GF-D8 (cell line): ENCODE data around the gene SIX1.

ENCODE experiments used
- DNase-seq: peaks from one replicate; lab custom pipeline; 2025; lab: John Stamatoyannopoulos, UW

Gene SIX1

DNA sequence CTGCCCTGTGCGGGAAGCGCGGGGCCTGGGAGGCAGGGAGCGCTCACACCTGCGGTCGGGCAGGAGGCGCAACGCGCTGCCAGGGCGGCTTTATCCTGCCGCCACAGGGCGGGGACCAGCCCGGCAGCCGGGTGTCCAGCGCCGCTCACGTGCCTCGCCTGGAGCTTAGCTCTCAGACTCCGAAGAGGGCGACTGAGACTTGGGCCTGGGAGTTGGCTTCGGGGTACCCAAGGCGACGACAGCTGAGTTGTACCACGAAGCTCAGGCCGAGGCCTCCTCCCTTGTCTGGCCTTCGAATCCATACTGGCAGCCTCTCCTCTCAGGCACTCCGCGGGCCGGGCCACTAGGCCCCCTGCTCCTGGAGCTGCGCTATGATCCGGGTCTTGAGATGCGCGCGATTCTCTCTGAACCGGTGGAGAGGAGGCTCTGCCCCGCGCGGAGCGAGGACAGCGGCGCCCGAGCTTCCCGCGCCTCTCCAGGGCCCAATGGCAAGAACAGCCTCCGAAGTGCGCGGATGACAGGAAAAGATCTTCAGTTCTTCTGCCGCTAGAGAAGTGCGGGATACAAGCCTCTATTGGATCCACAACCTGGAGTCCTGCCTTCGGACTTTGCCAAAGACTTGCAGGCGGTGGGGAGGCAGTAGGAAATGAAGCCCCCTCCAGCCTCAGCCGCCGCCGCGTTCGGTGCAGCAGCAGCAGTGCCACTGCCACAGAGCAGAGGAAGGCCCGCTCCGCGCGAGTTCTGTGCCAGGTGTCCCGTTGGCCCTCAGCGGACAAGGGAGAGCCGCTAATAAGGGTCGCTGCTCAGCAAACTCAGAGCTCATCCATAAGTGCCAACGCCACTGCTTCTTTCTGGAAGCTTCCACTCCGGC, 6.8 kb downstream of the SIX1 start:
- DNase-seq, result no peak

DNA sequence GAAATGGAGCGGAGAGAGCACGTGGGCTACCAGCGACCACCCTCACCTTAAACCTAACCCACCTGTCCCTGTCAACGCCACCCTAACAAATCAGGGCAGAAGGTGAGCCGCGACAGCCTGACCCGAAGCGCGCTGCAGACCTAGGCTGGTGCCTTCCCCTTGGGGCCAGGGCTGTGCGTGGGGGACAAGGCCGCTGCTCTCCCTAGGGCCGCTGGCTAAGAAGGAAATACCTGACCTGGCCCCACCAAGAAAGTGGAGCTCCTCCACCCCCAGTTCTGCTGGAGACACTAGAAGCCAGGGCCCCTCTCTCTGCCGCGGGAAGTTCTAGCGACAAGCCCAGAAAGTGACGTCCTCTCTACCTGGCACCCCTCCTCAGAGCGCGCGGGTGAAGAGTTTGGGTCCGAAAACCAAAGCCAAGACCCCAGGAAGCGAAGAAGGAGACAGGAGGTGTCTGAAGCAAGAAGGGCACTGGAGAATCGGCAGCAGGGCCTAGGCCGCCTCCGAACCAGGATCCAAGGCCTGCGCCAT, 7.5 kb downstream of the SIX1 start:
- no peak for DNase-seq

DNA sequence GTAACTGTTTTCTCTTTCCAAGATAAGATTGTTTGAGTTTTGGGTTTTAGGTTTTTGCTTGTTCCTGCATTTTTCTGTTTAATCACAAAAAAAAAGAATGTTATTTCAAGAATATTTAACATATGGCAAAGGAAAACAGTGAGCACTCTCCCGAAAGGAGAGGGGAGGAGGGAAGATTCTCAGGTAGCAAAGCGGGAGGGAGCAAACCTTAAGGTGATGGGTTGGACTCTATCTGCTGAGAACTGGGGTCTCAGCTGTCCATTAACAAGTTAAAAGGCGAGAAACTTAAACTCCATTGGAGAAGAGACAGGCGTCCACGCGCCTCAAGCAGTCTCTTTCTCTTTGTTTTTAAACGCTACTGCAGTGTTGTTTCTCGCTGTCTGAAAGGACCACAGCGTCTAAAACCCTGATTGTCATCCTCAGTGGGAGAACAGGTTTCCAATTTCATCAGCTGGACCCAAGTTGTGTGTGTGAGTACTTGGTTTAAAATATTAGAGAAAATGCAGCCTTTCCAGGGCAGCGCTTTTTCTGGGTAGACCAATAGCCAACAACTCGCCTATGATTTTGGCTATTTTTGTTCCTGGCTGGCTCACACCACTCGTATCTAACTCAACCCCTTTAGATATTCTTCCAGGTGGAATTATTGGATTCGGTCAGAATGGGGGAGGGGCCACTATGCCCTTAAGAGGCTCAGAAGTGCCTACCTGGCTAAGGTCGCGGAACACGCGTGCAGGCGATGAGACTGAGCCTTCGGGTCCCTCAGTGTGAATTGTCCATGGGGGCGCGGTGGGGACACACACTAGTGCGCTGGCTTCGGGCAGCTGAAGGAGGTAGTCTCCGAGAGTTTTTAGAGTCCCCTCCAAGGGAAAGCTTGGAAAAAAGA, 8.2 kb downstream of the SIX1 start:
- DNase-seq, result no peak

DNA sequence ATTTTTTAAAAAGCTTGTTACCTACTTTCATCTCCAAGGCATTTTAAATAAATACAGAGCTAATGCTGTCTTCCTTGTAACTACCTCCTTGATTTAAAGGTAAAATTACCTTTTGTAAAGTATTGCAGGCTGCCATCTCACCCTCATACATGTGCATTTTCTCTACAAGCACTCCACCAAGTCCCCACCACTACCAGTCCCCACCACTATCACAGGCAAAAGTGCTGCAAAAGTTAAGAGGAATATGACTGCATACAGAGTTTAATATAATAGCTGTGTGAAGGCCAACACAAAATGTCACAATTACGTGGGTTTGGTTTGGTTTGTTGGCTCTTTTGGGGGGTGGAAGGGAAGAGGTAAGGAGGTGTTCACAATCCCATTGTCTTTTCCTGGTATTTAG, 9.6 kb downstream of the SIX1 start:
- no peak for DNase-seq

DNA sequence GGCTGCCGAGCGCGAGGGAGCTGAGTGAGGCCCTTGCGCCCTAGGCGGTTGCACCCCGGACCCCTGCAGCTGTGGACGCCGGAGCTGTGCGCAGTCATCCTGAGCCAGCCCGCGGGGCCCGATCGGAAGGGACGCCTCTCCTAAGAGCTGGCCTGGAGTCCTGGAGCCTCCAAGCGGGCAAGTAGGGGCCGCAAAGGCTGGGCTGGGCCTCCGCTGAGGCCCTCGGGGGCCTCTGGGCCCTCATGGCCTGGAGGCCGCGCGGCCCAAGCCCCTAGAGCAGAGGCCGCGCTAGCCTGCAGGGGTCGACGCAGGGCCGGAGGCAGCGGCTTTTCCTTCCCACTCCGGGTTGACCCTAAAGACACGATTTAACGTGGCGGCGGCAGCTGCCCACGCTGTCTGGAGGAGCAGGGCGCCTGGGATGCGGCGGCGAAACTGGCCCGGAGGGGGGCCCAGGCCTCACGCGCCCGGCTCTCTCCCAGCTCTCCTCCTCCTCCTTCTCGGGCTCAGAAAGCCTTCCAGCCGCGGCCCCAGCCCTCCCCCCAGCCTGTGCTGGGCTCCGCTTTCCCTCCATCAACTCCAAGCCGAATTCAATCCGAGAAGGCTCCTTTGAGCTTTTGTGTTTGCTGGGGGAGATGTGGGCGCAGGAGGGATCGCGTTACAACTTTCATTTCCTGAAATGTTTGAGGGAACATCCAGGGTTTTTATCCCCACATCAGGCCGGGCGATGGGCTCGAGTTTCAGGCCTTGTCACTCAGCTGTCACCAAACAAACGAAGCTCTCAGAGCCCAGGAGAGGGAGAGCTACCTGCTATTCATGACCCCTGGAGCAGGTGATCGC, 11.6 kb downstream of the SIX1 start:
- DNase-seq, result no peak

DNA sequence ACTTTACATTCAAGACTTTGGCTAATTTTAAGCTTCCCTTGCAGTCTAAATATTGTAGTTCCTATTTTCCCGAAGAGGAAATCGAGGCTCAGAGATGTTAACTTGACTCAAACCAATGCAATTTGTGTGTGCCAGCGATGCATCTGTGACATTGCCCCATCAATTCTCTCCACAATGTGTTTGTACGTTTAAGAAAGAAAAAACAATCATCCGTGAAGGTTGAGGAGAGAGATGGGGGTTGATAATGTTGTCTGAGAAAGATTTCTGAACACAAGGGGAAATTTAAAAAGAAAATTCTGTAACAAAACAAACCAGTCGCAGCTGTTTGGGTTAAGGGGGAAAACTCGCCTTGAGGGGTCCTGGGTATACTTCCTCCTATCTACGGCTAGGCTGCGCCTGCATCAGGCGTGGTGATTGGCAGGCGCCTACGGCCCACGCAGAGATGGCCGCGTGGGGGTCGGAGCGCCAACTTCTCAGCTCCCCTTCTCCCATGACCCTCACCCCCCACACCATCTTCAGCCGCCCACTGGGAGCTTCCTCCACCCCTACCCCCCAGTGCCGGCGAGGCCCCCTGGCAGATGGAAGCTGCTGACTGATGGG, 12.3 kb downstream of the SIX1 start:
- no peak for DNase-seq

DNA sequence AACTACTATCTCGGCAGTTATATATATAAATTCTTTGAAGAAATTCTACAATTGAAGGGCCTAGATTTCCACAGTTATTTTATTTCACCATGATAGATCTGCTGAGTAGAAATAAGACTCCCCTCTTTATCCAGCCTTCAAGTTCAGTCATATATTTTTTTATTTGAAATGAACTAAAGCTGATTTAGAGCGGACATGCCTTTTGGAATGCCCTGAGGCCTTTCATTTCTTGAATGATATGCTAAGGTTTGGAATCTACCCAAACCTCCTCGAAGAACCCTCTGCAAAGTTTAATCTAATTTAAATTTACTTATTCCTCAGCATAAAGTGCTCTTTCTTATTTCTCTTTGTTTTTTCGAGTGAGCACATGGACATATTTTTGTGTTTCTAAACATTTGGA, 15.1 kb downstream of the SIX1 start:
- DNase-seq, result no peak

DNA sequence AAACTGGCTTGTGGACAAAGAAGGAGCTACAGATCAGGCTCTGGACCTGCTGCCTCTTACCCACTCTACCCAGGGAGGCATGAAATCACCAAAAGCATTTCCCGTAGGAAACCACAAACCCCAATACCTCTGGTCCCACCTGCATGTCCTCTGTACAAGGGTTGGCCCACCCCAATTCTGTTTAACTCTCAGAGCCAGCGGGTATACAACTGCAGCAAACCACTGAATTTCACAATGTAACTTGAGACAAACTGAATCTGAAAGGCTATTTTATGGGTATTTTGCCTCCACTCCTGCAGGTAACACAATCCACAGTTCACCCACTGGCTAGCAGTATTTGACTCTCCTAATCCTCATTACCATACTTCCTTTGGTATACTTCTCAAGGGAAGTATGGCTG, 16.5 kb downstream of the SIX1 start:
- DNase-seq, result peak; percentile 60

DNA sequence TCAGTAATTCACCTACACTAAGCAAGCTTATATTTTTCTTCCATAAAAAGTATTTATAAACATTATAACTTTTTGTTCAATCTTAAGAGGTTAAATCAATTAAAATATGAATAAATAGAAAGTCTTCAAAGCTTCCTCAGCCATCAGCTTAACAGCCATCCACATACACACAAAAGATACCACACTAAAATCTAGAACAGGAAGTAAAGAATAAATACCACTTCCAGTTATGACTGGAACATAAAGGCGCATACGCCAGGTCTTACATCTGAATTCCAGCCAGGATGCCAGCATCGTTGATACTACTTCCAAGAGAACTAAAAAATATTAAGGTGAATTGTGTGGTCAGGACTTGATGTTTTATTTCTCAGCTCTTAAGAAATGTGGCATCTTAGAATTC, 17.0 kb downstream of the SIX1 start:
- no peak for DNase-seq

DNA sequence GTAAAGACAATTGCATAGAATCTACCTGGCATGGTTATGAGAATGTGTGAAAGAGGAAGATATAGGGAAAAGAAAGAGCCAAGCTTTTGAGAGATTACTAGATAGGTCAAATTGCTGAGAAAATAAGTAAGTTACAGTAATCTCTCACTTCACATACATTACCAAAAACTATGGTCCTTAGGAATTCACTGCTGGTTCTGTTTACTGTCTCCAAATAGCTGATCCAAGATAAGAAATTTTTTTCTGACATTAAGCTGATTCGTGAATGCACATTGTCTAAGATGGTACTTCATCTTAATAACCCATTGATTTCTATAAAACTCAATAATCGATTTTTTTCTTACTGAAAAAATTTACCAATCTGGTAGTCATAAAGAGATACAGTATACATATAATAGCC, 17.4 kb downstream of the SIX1 start:
- no peak for DNase-seq

DNA sequence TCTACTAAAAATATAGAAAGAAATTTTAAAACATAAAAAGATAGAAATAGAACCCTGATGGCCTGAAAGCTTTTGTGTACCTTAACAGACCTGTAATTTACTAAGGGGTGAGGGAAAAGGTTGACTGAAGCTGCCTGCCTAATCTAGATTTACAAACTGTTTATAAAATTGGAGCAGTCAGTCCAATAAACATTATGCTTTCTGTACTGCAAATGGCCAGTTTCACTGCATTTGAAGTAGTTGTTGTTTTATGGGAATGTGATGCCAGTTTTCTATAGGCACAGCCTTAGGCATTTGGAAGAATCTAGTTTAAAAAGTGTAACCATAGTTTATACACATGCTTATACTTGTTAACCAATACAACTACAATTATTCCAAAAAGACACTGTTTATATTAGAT, 19.1 kb downstream of the SIX1 start:
- DNase-seq, result no peak

DNA sequence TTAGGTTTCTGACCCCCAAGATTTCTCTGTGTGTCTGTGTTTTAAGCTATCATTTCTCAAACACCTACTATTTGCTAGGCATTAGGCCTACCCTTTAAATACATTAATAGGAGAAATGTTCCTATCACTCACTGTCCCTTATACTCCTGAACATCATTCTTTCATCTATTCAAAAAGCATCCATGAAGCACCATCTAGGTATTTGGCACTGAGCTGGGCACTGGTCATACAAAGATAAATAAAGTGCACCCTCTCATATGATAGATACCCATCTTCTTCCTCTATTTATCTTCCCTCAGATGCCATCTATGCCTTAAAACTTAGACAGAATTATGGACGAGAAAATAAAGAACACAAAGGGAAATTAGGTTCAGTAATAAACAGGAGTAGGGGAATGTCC, 20.4 kb downstream of the SIX1 start:
- no peak for DNase-seq

DNA sequence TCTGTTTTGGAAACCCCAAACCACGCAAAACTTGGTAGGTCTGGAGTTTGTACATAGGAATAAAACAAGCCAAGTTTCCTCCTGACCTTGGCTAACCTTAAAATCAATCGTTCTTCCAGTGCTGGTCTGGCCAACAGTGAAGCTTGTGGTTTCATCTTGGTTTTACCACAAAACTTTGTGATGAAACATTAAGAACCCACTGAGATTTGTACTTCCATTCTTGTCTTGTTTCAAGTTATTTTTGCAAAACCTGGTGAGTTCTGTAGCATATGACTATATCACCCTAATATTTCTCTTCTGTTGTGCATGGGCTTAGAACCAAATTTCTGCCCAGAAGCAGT, 26.4 kb downstream of the SIX1 start:
- no peak for DNase-seq

DNA sequence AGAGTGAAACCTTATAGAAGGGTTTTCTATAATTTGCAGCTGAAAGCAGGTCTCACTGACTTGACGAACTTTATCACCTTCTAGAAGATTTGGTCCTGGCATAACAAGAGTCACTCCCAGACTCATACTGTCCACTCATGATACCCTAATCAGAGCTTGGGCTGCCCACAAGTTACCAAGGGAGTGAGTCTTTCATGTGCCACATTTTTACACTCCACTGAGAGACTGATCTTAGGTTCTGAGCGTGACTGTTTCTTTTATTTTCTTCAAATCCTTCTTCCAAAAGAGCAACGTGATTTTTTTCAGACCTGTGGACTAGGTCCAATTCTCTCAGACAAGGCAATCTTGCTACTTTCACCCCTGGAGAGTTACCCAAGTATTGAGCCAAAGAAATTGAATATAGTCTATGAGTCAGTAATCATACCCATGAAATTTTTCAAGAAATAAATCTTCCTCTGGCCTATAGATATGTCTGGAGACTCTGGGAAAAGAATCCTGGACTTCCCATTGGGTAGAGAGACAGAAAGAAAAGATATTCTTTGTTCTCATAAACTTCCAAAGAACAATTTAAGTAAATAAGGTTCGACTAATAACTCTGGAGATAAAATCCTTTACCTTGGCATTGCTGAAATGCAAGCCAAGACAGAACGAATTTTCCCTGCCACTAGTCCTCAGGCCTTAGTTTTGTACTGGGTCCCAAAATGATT, 26.9 kb downstream of the SIX1 start:
- no peak for DNase-seq

DNA sequence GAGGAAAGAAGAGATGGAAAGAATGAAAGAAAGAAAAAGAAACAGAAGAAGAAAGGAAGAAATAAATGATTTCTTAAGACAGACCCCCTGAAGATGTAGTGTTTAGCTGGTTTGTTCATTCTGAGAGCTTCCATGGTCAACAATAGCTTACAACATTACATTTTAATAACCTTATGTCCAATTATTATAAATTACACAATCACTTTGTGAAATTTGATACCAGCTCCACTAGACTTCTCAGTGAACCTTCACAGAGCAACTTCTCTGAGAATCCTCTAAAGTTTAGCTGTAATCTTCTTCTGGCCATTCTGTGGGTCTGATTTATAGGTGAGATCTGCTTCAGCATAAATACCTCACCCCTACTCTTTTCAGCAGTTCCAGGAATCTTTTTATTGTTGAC, 27.9 kb downstream of the SIX1 start:
- DNase-seq, result no peak

DNA sequence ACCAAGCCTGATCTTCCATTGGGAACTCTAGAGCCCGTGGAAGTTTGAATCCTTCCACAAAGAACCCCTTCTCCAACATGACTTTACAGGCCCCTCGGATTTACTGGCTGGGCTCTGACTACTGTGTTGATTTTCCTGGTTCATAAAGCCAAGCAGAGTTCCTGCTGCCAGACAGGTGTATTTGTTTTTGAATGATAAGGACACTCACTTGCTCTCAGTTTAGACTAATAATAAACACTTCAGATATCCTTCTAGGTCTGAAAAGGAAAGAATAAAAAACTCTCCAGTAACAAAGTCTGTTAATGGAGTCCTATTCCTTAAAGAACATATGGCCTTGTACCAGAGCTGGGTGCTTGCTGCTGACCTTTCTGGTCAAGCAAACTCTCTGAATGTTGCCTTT, 31.0 kb downstream of the SIX1 start:
- DNase-seq, result no peak

DNA sequence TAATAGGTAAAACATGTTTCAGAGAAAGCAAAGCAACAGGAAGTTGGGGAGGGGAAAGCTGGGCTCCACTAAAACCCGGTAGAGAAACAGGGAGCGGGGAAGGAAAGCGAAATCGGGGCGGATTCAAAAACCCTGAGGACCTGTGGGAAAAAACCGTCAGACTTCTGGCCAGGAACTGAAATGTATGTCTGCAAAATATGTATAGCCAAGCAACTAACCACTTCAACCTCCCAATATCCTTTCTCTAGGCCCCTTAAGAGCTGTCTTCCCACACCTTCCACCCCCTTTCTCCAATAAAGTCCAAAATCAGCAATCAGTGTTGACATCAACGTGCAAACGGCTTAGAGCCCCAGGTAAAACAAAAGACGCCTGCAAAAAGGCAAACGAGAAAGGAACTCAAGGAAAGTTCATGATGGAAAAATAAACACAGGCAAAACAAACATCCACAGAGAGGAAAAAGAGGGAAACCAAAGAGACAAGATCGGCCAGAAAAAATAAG, 32.8 kb downstream of the SIX1 start:
- DNase-seq, result no peak

DNA sequence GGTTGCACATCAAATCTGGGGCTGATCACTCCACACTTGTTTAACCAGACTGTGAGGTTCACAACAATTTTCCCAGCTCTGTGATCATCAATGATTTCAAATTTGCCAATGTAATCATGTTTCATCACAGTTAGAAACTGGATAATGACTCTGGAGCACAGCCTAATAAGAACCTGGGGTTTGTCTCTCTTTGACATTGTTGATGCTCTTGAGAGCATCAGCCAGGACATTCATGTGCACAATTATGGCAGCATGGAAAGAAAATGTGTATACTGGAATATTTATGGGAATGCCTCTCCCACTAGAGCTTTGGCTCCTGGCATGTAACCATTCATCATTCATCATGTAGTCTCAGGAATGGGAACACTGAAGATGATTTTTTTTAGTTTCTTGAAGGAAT, 47.0 kb downstream of the SIX1 start:
- no peak for DNase-seq

DNA sequence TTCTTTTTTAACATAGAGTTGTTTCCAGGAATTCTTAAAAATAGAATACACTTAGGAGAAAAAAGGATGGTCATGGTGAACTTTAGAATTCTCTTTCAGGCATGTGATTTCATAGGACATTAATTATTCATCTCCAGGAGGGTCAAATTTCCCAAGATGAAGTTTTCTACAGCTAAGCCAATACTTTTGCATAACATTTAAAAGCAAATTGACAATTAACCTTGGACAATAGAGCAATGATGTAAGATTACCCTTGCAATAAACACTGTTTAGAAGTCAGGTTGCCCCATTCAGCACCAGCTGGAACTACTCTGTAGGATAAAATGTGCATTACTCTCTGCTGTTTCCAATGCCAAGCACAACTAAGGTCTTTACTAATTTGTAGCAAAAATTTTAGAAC, 49.5 kb downstream of the SIX1 start:
- no peak for DNase-seq

DNA sequence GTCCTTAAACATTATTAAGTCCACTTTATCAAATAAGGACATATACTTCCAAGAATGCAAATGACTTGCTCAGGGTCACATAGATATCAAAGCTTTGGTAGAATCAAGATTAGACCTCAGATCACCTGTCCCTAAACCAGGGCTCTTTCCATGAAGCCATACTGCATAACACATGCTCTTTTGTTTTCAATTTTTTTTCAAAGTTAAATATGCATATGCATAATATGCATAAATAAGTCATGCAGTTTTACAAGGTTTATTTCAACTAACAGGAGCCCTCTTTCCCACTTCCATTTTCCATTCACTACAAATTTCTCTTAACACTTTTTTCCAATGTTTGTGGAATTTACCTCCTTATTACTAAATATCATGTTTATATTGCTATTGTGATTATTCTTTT, 53.1 kb downstream of the SIX1 start:
- DNase-seq, result no peak

DNA sequence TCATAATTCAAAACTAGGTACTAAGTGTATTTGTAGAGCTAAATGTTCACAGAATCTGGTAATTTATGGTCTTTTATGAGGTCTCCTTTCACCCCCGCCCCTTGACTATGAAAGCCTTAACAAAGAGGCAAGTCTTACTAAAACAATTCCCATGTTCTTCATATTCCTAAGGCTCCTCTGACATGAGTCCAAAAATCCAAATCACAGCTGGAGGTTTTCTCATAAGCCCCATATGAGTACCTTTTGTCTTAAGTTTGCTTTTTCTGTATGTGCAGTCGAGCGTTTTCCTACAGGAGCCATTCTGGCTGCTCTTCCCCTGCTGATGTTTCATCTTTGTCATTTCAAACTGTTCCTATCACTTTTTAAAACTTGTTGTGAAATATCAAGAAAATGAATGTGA, 55.2 kb downstream of the SIX1 start:
- no peak for DNase-seq
